ENCODE data around the gene MAG. TPM values are rescaled to one million over a fixed set of nuclear protein-coding genes. Genes with fewer than 3 reads are reported as not detected.

The MAG gene
- total and polyA plus RNA-seq, 9 of the 15 experiments (the other 6 are each of a cell fraction or from before 2014, with no cell fraction given): 0.11 to 10.0 (median 1.6) TPM

DNA sequence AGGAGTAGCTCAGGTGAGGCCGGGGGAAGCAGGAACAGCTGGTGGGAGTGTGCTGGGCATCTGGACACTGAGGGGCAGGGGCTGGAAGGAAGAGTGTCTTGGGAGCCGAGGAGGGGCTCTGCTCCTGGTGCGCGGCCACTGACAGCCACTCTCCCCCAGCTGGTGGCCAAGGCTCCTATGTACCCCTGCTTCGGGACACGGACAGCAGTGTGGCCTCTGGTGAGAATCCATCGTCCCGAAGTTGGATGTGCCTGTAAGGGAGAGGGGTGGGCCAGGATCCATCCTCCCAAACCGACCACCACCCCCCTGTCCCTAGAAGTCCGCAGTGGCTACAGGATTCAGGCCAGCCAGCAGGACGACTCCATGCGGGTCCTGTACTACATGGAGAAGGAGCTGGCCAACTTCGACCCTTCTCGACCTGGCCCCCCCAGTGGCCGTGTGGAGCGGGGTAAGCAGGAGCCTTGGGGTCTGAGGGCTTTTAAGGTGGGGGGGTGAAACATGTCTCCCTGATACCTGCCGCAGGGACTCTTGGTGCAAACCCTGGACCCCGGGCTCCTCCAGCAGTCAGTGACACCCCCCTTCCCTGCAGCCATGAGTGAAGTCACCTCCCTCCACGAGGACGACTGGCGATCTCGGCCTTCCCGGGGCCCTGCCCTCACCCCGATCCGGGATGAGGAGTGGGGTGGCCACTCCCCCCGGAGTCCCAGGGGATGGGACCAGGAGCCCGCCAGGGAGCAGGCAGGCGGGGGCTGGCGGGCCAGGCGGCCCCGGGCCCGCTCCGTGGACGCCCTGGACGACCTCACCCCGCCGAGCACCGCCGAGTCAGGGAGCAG lies 25.2 kb upstream of the MAG start (continued):
- TF ChIP-seq, protein P1, sequence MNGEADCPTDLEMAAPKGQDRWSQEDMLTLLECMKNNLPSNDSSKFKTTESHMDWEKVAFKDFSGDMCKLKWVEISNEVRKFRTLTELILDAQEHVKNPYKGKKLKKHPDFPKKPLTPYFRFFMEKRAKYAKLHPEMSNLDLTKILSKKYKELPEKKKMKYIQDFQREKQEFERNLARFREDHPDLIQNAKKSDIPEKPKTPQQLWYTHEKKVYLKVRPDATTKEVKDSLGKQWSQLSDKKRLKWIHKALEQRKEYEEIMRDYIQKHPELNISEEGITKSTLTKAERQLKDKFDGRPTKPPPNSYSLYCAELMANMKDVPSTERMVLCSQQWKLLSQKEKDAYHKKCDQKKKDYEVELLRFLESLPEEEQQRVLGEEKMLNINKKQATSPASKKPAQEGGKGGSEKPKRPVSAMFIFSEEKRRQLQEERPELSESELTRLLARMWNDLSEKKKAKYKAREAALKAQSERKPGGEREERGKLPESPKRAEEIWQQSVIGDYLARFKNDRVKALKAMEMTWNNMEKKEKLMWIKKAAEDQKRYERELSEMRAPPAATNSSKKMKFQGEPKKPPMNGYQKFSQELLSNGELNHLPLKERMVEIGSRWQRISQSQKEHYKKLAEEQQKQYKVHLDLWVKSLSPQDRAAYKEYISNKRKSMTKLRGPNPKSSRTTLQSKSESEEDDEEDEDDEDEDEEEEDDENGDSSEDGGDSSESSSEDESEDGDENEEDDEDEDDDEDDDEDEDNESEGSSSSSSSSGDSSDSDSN (IDR thresholded peaks at IDR 0.05; ENCODE audit: borderline replicate concordance in 1 of 2, low read depth in 2 of 2, low read length in 2 of 2): peak in 1 of 2 experiments; percentile 63; a peak in 2 of 4 replicates
- TF ChIP-seq ZNF146 (CRISPR knock-in tag; IDR thresholded peaks at IDR 0.05; ENCODE audit: unreplicated experiment): no peak
- TF ChIP-seq MAFK (IDR thresholded peaks at IDR 0.05; ENCODE audit: low read length): no peak
- no peak for TF ChIP-seq STAT5B (CRISPR knock-in tag; IDR thresholded peaks at IDR 0.05)
- TF ChIP-seq ZNF217 (CRISPR knock-in tag; IDR thresholded peaks at IDR 0.05): no peak
- no peak for TF ChIP-seq HSF4 (CRISPR knock-in tag; IDR thresholded peaks at IDR 0.05; ENCODE audit: borderline replicate concordance)
- TF ChIP-seq, protein P2, sequence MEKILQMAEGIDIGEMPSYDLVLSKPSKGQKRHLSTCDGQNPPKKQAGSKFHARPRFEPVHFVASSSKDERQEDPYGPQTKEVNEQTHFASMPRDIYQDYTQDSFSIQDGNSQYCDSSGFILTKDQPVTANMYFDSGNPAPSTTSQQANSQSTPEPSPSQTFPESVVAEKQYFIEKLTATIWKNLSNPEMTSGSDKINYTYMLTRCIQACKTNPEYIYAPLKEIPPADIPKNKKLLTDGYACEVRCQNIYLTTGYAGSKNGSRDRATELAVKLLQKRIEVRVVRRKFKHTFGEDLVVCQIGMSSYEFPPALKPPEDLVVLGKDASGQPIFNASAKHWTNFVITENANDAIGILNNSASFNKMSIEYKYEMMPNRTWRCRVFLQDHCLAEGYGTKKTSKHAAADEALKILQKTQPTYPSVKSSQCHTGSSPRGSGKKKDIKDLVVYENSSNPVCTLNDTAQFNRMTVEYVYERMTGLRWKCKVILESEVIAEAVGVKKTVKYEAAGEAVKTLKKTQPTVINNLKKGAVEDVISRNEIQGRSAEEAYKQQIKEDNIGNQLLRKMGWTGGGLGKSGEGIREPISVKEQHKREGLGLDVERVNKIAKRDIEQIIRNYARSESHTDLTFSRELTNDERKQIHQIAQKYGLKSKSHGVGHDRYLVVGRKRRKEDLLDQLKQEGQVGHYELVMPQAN (IDR thresholded peaks at IDR 0.05; ENCODE audit: borderline replicate concordance): no peak
- peak; percentile 66 for TF ChIP-seq POLR2G (IDR thresholded peaks at IDR 0.05; ENCODE audit: low read depth, low read length)

Measured in K562 (cell line).